ENCODE data around the gene CHD9NB.

- TF ChIP-seq CTCF (IDR thresholded peaks at IDR 0.05) = no peak
- TF ChIP-seq POLR2A (IDR thresholded peaks at IDR 0.05) = no peak
These were observed 3.1 kb upstream of the CHD9NB start for GRCh38 chr16:53055541-53056391.

Measured in lower leg skin (tissue), 3 donors.